Hepatocyte (in vitro differentiated cells): Measurements from ENCODE around the gene C6orf47. TPM values are rescaled to one million over a fixed set of nuclear protein-coding genes. Genes with fewer than 3 reads are reported as not detected.

Experiments
- DNase-seq: peaks from one replicate; pipeline ENCODE4 v3.0.0-alpha.2; 2016; ENCODE audit warnings: low spot score
- H2AFZ ChIP-seq: fragments of 200-600 bp; sonication (generic); 2 replicates; pipeline ENCODE4 v1.6.0; 2016; ENCODE audit warnings: antibody characterized with exemption, mild to moderate bottlenecking
- H3K27ac ChIP-seq: fragments of 200-600 bp; sonication (generic); 2 replicates; pipeline ENCODE4 v1.5.1; 2016; ENCODE audit warnings: mild to moderate bottlenecking
- H3K27me3 ChIP-seq: fragments of 200-600 bp; sonication (generic); 2 replicates; pipeline ENCODE4 v1.6.1; 2016
- H3K36me3 ChIP-seq: fragments of 200-600 bp; sonication (generic); replicated peaks from 2 replicates; pipeline ENCODE4 v1.5.1; 2016; ENCODE audit warnings: low read depth; ENCODE audit not compliant: insufficient read depth
- H3K4me1 ChIP-seq: fragments of 200-600 bp; sonication (generic); 2 replicates; pipeline ENCODE4 v1.5.1; 2016; ENCODE audit warnings: mild to moderate bottlenecking, moderate library complexity; ENCODE audit not compliant: insufficient read depth
- H3K4me2 ChIP-seq: fragments of 200-600 bp; sonication (generic); 2 replicates; pipeline ENCODE4 v1.6.0; 2016
- H3K4me3 ChIP-seq: fragments of 200-600 bp; sonication (generic); 2 replicates; pipeline ENCODE4 v1.5.1; 2016; ENCODE audit warnings: mild to moderate bottlenecking
- H3K79me2 ChIP-seq: fragments of 200-600 bp; sonication (generic); 2 replicates; pipeline ENCODE4 v1.6.0; 2017; ENCODE audit warnings: mild to moderate bottlenecking
- H3K9me2 ChIP-seq: fragments of 200-600 bp; sonication (generic); replicated peaks from 2 replicates; pipeline ENCODE4 v1.6.0; 2017; ENCODE audit warnings: mild to moderate bottlenecking; ENCODE audit not compliant: insufficient read depth
- H3K9me3 ChIP-seq: fragments of 200-600 bp; sonication (generic); 2 replicates; pipeline ENCODE4 v1.5.1; 2016; ENCODE audit warnings: low read depth, mild to moderate bottlenecking
- H4K20me1 ChIP-seq: fragments of 200-600 bp; sonication (generic); 2 replicates; pipeline ENCODE4 v1.6.0; 2016; ENCODE audit warnings: mild to moderate bottlenecking; ENCODE audit not compliant: insufficient read depth, poor library complexity, severe bottlenecking
- EZH2 ChIP-seq: fragments of 200-600 bp; sonication (generic); IDR thresholded peaks from 2 replicates; pipeline ENCODE4 v1.6.1; 2016; ENCODE audit warnings: antibody characterized with exemption, mild to moderate bottlenecking, borderline replicate concordance
- EZH2phosphoT487 ChIP-seq: fragments of 200-600 bp; sonication (generic); IDR thresholded peaks from one replicate; pipeline ENCODE4 v1.6.1; 2018; ENCODE audit warnings: antibody characterized with exemption, mild to moderate bottlenecking, low read depth, moderate library complexity; ENCODE audit not compliant: unreplicated experiment, severe bottlenecking
- WGBS: methylation state at CpG from one replicate; pipeline ENCODE4 v1.1.6; 2016; ENCODE audit warnings: low lambda C conversion rate; ENCODE audit errors: missing lambda C conversion rate; 5-methylcytosine and 5-hydroxymethylcytosine counted together
- polyA plus RNA-seq: library from polyadenylated mRNA; unstranded; fragments of >200 nt; fragmentation: Nextera tagmentation; extraction: Ambion mirVana; gene quantifications from 2 replicates; pipeline ENCODE4 v1.2.1, GENCODE V29; 2016
- total RNA-seq: library from RNA; depleted of rRNA; stranded (reverse); fragments of >200 nt; gene quantifications from 2 replicates; pipeline ENCODE4 v1.2.3, GENCODE V29; 2014
- TF ChIP-seq, protein P1 (sequence below): fragments of 200-600 bp; sonication (generic); IDR thresholded peaks from 2 replicates; pipeline ENCODE4 v1.5.1; 2016; ENCODE audit warnings: antibody characterized with exemption, mild to moderate bottlenecking; ENCODE audit not compliant: poor library complexity

The C6orf47 gene
- total and polyA plus RNA-seq, 2 experiments from 2014 or later = 23.3 to 25.4 TPM

DNA sequence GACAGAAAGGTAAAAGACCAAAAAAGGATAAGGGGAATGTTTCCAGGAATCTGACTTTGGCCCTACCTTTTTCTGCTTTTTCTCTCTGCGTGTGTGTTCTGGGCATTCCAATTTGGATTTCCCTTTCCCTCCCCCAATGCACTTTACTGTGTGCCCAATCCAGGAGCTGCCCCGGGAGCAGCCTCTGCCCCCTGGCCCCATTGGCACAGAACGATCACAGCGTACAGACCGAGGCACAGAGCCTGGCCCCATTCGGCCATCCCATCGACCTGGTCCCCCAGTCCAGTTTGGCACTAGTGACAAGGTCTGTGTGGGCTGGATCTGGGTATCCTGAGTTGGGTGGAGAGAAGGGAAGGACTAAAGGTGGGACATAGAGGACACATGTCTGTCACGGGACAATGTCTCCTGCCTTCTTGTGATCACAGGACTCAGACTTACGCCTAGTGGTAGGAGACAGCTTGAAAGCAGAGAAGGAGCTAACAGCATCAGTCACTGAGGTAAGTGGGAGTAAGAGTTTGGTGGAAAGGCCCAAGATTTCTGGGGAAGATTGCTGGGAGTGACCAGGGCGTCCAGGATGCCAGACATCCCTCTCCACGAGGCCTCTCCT is 25.5 kb downstream of the C6orf47 start:
- no peaks in the 10 kb centered on the region for H3K9me2 ChIP-seq
- H3K36me3 ChIP-seq = no peaks in the 10 kb centered on the region
- peaks cover 2% of the 10 kb centered on the region for H3K79me2 ChIP-seq
- no peaks in the 10 kb centered on the region for H3K27me3 ChIP-seq
- H2AFZ ChIP-seq = no peak overlapping the region
- no peak overlapping the region for H3K27ac ChIP-seq
- no peaks in the 10 kb centered on the region for H3K4me1 ChIP-seq
- TF ChIP-seq, protein P1, sequence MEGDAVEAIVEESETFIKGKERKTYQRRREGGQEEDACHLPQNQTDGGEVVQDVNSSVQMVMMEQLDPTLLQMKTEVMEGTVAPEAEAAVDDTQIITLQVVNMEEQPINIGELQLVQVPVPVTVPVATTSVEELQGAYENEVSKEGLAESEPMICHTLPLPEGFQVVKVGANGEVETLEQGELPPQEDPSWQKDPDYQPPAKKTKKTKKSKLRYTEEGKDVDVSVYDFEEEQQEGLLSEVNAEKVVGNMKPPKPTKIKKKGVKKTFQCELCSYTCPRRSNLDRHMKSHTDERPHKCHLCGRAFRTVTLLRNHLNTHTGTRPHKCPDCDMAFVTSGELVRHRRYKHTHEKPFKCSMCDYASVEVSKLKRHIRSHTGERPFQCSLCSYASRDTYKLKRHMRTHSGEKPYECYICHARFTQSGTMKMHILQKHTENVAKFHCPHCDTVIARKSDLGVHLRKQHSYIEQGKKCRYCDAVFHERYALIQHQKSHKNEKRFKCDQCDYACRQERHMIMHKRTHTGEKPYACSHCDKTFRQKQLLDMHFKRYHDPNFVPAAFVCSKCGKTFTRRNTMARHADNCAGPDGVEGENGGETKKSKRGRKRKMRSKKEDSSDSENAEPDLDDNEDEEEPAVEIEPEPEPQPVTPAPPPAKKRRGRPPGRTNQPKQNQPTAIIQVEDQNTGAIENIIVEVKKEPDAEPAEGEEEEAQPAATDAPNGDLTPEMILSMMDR = no peak
- TF ChIP-seq EZH2 (no peak), EZH2phosphoT487 (no peak)
- H3K4me3 ChIP-seq = no peak overlapping the region
- DNase-seq = no peak
- H4K20me1 ChIP-seq = peaks cover 3% of the 10 kb centered on the region
- H3K9me3 ChIP-seq = no peaks in the 10 kb centered on the region
- 89% methylated on average over 11 of the region's 11 CpGs for WGBS
- no peak overlapping the region for H3K4me2 ChIP-seq

DNA sequence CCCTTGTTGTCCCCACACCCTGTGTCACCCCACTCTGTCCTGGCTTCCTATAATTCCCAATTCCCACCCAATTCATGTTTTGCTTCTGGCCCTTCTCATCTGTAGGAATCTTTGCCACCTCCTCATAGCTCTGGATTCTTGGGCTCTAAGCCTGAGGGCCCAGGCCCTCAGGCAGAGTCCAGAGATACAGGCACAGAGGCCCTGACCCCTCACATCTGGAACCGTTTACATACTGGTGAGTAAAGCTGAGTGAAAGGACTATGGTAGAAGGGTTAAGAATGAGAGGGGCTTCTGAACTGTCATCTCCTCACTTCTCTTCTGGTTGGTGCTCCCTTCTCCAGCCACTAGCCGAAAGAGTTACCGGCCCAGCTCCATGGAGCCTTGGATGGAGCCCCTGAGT is 26.4 kb downstream of the C6orf47 start:
- H2AFZ ChIP-seq = no peak overlapping the region
- no peak for DNase-seq
- no peaks in the 10 kb centered on the region for H3K4me1 ChIP-seq
- WGBS = 80% methylated on average over 3 of the region's 3 CpGs
- no peak overlapping the region for H3K4me3 ChIP-seq
- TF ChIP-seq EZH2 (no peak), EZH2phosphoT487 (no peak)
- TF ChIP-seq, protein P1 = no peak
- peaks cover 3% of the 10 kb centered on the region for H4K20me1 ChIP-seq
- H3K9me3 ChIP-seq = no peaks in the 10 kb centered on the region
- no peaks in the 10 kb centered on the region for H3K36me3 ChIP-seq
- no peaks in the 10 kb centered on the region for H3K9me2 ChIP-seq
- no peak overlapping the region for H3K27ac ChIP-seq
- H3K79me2 ChIP-seq = peaks cover 2% of the 10 kb centered on the region
- no peaks in the 10 kb centered on the region for H3K27me3 ChIP-seq
- no peak overlapping the region for H3K4me2 ChIP-seq

DNA sequence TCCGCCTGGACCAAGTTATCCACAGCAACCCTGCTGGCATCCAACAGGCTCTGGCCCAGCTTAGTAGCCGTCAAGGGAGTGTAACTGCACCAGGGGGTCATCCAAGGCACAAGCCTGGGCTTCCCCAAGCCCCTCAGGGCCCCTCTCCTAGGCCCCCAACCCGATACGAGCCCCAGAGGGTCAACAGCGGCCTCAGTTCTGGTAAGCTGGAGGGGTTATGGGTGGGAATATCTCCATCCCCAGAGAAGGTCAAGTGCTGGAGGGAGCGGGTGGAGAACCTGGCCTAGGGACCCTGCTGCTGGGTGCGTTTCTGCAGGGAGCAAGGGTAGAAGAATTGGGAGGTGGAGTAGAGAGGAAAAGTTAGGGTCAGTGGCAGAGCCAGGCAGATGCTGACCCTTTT is 27.1 kb downstream of the C6orf47 start:
- no peak for DNase-seq
- H2AFZ ChIP-seq = no peak overlapping the region
- TF ChIP-seq EZH2phosphoT487 (no peak), EZH2 (no peak)
- TF ChIP-seq, protein P1 = no peak
- WGBS = 91% methylated on average over 7 of the region's 7 CpGs
- H3K27ac ChIP-seq = no peak overlapping the region
- H3K36me3 ChIP-seq = no peaks in the 10 kb centered on the region
- H3K79me2 ChIP-seq = peaks cover 6% of the 10 kb centered on the region
- H3K4me1 ChIP-seq = no peaks in the 10 kb centered on the region
- no peaks in the 10 kb centered on the region for H3K27me3 ChIP-seq
- H4K20me1 ChIP-seq = peaks cover 7% of the 10 kb centered on the region
- no peaks in the 10 kb centered on the region for H3K9me2 ChIP-seq
- H3K9me3 ChIP-seq = no peaks in the 10 kb centered on the region
- H3K4me3 ChIP-seq = no peak overlapping the region
- H3K4me2 ChIP-seq = no peak overlapping the region
